Kasumi-1 (cell line): ENCODE results near the gene EXOC6B.

Experiments used
- DNase-seq, 2 experiments: peaks; one replicate each; lab custom pipeline; 2025; lab: John Stamatoyannopoulos, UW

EXOC6B gene

DNA sequence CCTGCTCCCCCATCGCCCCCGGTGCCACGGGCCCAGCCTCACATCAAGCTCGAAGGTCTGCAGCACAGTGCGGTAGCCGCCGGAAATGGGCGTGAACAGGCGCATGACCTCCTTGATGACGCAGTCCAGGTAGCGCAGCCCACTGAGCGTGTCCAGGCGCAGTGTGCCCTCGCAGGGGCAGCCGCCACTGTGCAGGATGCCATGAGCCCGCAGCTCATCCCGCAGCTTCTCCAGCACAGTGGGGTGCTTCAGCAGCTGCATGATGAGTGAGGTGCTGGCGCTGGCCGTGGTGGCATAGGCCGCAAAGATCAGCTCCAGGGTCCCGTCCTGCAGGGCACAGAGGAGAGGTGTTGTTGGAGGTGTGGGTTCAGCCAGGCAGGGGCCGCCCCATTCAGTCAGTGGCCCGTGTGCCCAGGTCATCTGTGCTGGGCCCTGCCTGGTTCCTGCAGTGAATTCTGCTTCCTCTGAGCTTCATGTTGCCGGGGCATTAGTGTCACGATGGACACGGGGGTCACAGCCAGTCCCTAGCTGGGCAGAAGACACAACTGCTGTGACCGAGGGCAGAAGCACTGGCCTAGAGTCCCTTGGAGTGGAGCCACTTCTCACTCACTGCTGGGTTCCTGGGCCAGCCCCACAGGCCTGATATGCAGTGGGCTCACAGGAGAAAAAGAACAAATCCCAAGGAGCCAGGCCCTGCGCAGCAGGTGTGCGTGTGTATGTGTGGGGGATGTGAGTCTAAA is 692.7 kb downstream of the EXOC6B start:
- DNase-seq = no peak

DNA sequence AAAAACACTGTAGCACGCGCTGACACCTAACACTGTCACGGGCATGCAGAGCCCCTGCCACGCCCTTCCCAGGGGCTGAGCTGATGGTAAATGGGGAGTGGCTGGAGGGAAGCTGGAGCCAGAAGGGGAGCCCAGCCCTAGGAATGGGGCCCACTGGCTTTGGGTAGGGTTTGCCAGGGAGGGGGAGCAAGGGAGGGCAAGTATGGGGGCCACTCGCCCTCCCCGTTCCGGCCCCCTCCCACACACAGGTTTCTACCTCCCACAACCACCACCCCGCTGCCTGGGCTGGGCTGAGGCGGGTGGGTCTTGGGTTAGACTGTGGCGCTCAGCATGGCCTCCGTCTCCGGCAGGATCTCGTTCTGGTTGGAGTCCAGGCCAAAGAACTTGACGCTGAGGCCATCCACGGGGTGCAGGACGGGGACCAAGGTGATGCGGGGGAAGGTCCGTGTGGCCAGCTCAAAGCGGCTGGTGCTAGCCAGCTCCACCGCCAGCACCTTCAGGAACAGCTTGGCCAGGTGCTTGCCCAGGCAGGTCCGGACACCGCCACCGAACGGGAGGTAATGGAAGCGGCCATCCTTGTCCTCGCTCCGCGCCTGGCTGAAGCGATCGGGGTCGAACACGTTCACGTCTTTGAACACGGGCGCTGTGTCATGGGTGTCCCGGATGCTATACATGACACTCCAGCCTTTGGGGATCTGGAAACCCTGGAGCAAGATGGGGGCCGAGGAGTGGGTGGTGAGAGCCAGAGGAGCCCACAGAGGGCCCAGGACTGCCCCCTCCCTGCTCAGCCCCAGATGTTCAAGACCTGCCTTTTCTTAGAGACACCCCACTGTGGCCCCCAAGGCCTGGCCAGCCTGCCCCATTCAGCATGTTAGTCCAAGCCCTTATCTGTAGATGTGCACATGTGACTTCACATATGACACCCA is 693.7 kb downstream of the EXOC6B start:
- DNase-seq = no peak

DNA sequence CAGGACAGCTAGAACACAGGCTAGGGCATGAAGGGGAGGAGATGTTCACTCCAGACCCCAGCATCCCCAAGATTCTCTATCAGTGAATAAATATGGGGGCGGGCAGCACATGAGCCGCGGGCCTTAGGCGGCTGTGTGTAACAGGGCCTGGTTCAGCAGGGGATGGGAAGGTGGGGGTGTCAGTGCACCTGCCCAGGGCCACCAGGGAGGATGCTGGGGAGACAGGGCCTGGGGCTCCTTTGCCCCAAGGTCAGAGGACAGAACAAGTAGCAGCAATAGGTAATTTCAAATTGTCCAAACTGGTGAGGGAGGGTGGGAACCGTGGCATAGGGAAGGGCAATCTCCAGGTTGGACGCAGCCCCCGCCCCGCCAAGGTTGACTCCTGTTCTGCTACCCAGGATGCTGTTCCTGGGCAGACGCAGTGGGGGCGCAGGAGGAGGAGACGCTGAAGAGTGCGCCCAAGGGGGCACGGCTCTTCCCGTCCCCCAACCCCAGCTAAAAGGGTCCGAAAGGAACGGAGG is 694.4 kb downstream of the EXOC6B start:
- no peak for DNase-seq

DNA sequence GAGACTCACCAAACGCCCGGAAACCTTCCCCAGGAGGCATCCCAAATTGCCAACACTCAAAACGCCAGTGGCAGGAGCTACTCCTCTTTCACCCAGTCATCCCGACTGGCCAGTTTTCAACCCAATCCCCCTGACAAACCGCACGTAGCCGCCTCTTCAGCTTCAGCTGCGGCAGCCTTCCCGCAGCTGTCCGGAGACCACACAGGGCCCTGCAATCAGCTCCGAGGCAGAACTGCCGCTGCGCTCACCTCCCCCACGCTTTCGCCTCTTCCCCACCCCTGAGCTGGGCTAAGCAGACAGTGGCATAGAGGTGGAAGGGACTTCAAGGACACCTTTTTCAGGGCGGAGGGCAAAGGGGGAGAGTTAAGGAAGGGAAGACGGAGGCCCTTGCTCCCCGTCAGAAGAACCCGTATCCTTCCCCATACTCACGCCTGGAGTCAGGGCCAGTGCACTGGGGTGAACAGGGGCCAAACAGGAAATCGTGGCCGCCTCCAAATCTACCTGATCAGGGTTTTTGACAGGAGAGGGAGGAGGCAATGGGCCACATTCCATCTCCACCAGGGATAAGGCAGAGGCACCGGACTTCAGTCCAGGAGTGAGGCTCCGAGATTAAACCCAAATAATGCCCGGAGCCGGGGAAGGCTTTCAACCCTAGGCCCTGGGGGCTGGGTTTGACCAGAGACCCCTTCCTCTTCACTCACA is 695.0 kb downstream of the EXOC6B start:
- DNase-seq = no peak

DNA sequence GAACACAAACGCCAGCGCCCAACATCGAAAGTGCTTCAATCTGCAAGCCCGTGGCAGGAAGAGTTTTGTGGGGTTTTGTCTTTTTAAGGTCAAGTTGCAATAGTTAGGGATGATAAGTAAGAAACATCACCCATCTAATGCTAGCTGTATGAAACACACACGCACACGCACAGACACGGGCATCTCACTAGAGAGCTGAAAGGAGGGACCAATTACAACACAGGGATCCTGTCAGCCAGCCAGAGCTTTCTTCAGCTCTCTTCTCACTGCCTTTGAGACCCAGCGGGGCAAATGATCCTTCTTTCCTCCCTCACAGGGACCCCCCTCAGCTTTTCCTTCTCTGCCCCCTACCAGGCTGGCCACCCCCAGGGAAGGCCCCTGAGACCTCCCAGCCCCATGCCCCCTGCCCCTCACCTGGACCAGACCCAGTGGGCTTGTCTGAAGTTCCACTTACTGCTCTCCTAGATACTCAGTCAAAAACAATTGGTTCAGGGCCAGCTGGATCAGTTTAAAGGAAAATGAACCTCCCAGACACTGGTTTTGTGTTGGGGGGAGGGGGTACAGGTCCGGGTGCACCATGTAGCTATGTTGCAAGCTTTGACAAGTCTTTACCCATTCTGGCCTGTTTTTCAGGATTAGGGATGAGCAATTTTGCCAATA is 696.0 kb downstream of the EXOC6B start:
- DNase-seq = no peak

DNA sequence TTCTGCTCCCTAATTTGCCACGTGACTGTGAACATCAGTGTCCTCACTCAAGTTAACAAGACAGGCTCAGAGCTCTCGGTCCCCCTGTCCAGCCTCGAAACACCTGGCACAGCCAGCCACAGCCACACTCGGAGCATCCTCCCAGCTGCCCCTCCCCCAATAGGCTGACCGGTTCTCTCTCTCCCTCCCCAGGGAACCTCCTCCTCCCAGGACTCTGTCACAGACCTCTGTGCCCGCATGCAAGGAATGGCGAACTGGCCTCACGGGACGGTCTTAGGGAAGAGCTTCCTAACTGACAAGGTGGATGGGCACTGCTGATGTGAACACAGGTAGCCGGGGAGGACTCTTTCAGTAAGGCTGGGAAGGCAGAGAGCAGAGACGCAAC is 697.0 kb downstream of the EXOC6B start:
- no peak for DNase-seq

DNA sequence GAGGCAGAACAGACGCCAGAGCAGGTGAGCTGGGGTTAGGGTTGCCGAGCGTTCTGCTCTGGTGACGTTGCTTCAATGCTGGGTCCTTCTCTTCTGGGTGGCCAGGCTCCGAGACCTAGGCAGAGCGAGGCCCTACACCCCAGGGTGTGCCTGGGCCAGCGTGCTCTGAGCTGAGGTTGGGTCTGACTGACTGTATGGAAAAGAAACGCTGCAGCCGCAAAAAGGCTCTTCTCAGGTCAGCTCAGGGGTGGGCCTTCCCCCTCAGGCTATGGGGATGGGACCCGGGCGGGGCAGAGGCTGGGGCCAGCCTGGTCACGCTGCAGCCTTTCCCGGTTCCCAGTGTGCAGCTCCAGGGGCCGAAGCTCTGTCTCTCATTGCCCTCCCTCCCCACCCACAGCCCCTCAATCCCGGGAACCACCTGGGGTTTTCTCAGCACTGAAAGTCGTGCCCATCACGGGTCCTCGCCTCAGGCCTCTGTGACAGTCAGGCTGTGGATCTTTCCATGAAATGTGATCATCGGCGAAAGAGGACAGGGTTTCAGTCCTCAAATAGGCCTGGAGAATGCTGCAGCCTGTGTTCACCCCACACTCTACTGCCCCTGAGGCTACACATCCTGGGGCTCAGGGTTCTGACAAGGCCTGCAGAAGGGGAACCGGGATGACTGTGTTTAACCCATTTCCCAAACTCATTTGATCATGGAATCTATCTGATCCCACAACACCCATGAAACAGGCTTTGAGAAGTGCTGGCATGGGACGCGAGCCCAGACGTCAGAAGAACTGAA is 697.6 kb downstream of the EXOC6B start:
- no peak for DNase-seq

DNA sequence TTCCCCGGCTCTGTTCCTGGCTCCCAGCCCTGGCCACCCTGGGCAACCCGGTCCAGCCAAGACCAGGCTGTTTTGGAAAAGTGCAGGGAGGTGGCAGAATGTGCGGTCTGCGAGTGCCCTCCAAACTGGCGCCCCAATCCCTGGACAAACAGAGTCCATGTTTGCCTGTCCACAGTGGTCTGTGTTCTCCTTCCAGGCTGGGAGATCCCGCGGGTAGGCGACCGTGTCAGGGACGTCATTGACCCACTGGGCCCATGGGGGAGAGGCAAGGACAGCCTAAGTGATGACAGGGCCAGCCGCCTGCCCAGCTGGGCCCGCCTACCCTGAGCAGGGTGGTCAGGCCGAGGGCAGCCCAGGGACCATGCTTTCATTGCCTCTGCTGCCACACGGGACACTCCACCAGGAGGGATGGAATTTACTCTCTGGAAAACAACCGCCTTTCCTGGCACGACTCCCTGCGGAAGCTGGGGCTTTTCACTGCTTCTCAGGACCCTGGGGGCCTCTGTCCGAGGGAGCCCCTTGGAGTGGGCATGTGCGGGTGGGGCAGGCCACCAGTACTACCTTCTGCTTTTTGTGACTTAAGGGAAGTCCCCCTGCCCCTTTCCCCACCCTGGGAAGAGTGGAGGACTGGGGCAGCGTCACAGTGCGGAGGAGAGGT is 698.3 kb downstream of the EXOC6B start:
- DNase-seq = no peak

DNA sequence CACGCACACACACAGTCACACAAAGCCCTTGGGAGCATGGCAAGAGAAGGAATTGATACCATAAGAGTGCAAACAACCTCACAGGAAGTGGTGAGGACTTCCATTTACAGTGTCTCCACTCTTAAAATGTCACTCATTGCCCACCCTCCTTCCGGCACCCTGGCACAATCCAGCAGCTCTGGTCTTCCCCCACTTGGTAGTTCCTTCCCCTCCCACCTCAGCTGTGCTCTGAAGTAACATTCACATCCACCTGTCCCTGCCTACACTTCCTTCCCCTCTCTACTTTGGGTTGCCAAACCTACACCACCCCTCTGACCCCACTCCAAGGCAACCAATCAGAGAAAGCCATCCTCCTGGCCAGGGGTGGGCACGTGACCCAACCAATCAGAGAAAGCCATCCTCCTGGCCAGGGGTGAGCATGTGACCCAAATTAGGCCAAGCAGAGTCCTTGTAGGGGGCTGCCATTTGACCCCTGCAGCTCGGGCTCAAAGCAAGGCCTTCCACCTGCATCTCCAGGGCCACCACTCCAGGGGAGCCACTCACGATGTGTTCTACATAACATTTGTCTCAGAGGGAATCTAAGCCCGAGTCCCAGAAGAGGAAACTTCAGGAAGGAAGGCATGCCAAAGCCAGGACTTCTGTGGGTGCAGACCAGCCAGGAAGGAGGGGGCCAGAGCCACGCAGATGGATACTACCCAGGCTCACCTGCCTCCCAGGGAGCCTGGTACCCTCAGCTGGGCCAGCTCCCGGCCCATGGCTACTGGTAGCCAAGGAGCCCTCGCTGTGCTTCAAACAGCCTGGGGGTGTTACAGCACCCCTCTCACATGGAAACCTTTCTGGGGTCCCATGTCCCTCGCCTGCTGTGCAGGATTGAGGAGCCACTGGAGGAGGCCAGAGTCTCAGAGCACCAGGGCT is 699.4 kb downstream of the EXOC6B start:
- no peak for DNase-seq
